OCI-LY1 (cell line): ENCODE measurements around the gene PIGR.

Source experiments
- H2AFZ ChIP-seq: fragments of 200-600 bp; sonication (generic), shearing (Covaris generic); 2 replicates; pipeline ENCODE4 v1.6.0; 2014; ENCODE audit warnings: antibody characterized with exemption, mild to moderate bottlenecking, low read length
- H3F3A ChIP-seq: fragments of 200-600 bp; sonication (generic), shearing (Covaris generic); 2 replicates; pipeline ENCODE4 v1.6.0; 2014; ENCODE audit warnings: mild to moderate bottlenecking, antibody characterized with exemption, low read length, moderate library complexity; ENCODE audit not compliant: insufficient read depth
- H3K27ac ChIP-seq: fragments of 200-600 bp; sonication (generic); 2 replicates; pipeline ENCODE4 v1.5.1; 2014; ENCODE audit warnings: low read length, mixed run types, mild to moderate bottlenecking, low read depth; ENCODE audit not compliant: poor library complexity, severe bottlenecking
- H3K27me3 ChIP-seq: fragments of 200-600 bp; sonication (generic); 2 replicates; pipeline ENCODE4 v1.6.0; 2014; ENCODE audit warnings: antibody characterized with exemption, mild to moderate bottlenecking, low read length, moderate library complexity; ENCODE audit not compliant: insufficient read depth
- H3K36me3 ChIP-seq: fragments of 200-600 bp; sonication (generic); 2 replicates; pipeline ENCODE4 v1.6.1; 2014; ENCODE audit warnings: mild to moderate bottlenecking, antibody characterized with exemption, low read length, moderate library complexity, mixed read lengths; ENCODE audit not compliant: insufficient read depth
- H3K4me1 ChIP-seq: fragments of 200-600 bp; sonication (generic); 2 replicates; pipeline ENCODE4 v1.5.1; 2014; ENCODE audit warnings: mild to moderate bottlenecking, low read length, moderate library complexity; ENCODE audit not compliant: insufficient read depth, severe bottlenecking
- H3K4me2 ChIP-seq: fragments of 200-600 bp; sonication (generic), shearing (Covaris generic); 2 replicates; pipeline ENCODE4 v1.6.1; 2014; ENCODE audit warnings: low read length
- H3K4me3 ChIP-seq: fragments of 200-600 bp; sonication (generic); 2 replicates; pipeline ENCODE4 v1.5.1; 2014; ENCODE audit warnings: low read length, low read depth, mild to moderate bottlenecking, mixed read lengths; ENCODE audit not compliant: poor library complexity, severe bottlenecking
- H3K79me2 ChIP-seq: fragments of 200-600 bp; shearing (Covaris generic); 2 replicates; pipeline ENCODE4 v1.6.1; 2016; ENCODE audit warnings: mixed run types, low read length, mixed read lengths; ENCODE audit not compliant: insufficient read depth
- H3K9ac ChIP-seq: fragments of 200-600 bp; sonication (generic), shearing (Covaris generic); 2 replicates; pipeline ENCODE4 v1.6.1; 2014; ENCODE audit warnings: mild to moderate bottlenecking, low read length, mixed read lengths
- H3K9me2 ChIP-seq: fragments of 200-600 bp; sonication (generic), shearing (Covaris generic); 2 replicates; pipeline ENCODE4 v1.6.1; 2014; ENCODE audit warnings: low read depth, mild to moderate bottlenecking, low read length, mixed read lengths
- H3K9me3 ChIP-seq: fragments of 200-600 bp; shearing (Covaris generic); 2 replicates; pipeline ENCODE4 v1.6.1; 2014; ENCODE audit warnings: low read length, mixed read lengths
- H4K20me1 ChIP-seq: fragments of 200-600 bp; sonication (generic), shearing (Covaris generic); 2 replicates; pipeline ENCODE4 v1.6.0; 2016; ENCODE audit warnings: mild to moderate bottlenecking, low read length; ENCODE audit not compliant: insufficient read depth
- EZH2 ChIP-seq: fragments of 200-600 bp; sonication (generic), shearing (Covaris generic); IDR thresholded peaks from 2 replicates; pipeline ENCODE4 v1.8.0; 2017; ENCODE audit warnings: borderline replicate concordance, mixed run types, mild to moderate bottlenecking, antibody characterized with exemption, low read length, moderate library complexity, mixed read lengths
- TF ChIP-seq, protein P1 (sequence below): fragments of 200-600 bp; sonication (generic), shearing (Covaris generic); IDR thresholded peaks from 2 replicates; pipeline ENCODE4 v1.5.1; 2017; ENCODE audit warnings: mild to moderate bottlenecking, antibody characterized with exemption, low read length, moderate library complexity, mixed read lengths

Gene PIGR

GRCh38 chr1:206895325-206895724, 50.9 kb downstream of the PIGR start:
- H3K4me2 ChIP-seq: no peak overlapping the region
- no peaks in the 10 kb centered on the region for H4K20me1 ChIP-seq
- no peaks in the 10 kb centered on the region for H3K9me3 ChIP-seq
- no peak overlapping the region for H2AFZ ChIP-seq
- peaks cover 6% of the 10 kb centered on the region; the same call in 1 of the 2 replicates for H3K27me3 ChIP-seq
- no peaks in the 10 kb centered on the region for H3K4me1 ChIP-seq
- no peak overlapping the region for H3K27ac ChIP-seq
- no peaks in the 10 kb centered on the region for H3F3A ChIP-seq
- no peaks in the 10 kb centered on the region for H3K36me3 ChIP-seq
- H3K9ac ChIP-seq: no peak overlapping the region
- TF ChIP-seq EZH2: no peak
- TF ChIP-seq, protein P1, sequence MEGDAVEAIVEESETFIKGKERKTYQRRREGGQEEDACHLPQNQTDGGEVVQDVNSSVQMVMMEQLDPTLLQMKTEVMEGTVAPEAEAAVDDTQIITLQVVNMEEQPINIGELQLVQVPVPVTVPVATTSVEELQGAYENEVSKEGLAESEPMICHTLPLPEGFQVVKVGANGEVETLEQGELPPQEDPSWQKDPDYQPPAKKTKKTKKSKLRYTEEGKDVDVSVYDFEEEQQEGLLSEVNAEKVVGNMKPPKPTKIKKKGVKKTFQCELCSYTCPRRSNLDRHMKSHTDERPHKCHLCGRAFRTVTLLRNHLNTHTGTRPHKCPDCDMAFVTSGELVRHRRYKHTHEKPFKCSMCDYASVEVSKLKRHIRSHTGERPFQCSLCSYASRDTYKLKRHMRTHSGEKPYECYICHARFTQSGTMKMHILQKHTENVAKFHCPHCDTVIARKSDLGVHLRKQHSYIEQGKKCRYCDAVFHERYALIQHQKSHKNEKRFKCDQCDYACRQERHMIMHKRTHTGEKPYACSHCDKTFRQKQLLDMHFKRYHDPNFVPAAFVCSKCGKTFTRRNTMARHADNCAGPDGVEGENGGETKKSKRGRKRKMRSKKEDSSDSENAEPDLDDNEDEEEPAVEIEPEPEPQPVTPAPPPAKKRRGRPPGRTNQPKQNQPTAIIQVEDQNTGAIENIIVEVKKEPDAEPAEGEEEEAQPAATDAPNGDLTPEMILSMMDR: no peak
- no peaks in the 10 kb centered on the region for H3K9me2 ChIP-seq
- no peak overlapping the region for H3K4me3 ChIP-seq
- H3K79me2 ChIP-seq: no peaks in the 10 kb centered on the region

DNA sequence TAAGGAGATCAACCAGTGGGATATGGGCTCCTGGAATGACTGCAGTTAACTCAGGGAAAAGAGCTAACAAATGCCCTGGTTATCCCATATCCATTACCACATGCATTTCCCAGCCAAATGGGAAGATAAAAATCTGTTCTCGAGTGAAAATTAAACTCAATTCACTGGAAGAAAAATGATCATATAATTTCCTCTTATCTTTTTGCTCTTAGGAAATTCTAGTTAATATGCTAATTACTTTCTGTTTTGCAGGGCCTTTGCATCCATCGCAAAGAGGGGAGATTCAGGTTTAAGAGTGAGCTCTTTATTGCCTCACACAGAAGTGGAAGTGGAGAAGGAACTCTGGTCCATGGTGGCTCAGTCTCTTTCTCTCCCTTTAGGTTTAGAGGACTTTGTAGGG, 52.9 kb downstream of the PIGR start:
- no peak overlapping the region for H3K4me2 ChIP-seq
- no peak overlapping the region for H2AFZ ChIP-seq
- H3K27ac ChIP-seq: no peak overlapping the region

DNA sequence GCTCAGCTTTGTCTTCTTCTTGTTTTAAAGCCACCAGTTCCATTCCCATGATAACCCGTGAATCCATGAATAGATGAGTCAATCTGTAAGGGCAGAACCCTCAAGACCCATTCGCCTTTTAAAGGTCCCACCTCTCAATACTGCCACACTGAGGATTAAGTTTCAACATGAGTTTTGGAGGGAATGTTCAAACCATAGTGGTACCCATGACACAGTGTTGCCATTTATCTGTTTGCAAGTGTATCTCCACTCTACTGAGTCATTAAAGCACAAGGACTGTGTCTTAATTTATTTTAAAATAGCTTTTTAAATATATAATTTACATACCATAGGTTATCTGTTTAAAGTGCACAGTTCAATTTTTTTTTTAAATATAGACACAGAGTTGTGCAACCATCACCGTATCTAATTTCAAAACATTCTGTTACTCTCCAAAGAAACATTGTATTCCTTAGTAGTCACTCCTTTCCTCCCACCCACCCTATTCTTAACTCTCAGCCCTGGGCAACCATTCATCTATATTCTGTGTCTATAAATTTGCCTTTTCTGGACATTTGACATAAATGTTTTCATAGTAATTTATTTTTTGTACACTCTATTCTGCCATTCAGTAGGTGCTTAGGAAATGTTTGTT, 53.8 kb downstream of the PIGR start:
- TF ChIP-seq, protein P1: no peak
- no peak for TF ChIP-seq EZH2
- Histone ChIP-seq H4K20me1 (no peaks in the 10 kb centered on the region), H3K36me3 (no peaks in the 10 kb centered on the region), H3K9me3 (no peaks in the 10 kb centered on the region), H3K79me2 (no peaks in the 10 kb centered on the region), H2AFZ (no peak overlapping the region), H3K9me2 (no peaks in the 10 kb centered on the region), H3F3A (no peaks in the 10 kb centered on the region), H3K4me3 (no peak overlapping the region), H3K27me3 (peaks cover 9% of the 10 kb centered on the region; the same call in 1 of the 2 replicates), H3K27ac (no peak overlapping the region), H3K4me2 (no peak overlapping the region), H3K4me1 (no peaks in the 10 kb centered on the region), H3K9ac (no peak overlapping the region)

More for the DNA sequence above, 52.9 kb downstream of the PIGR start:
- TF ChIP-seq, protein P1: no peak
- no peak for TF ChIP-seq EZH2
- peaks cover 9% of the 10 kb centered on the region; the same call in 1 of the 2 replicates for H3K27me3 ChIP-seq
- no peaks in the 10 kb centered on the region for H3K36me3 ChIP-seq
- no peaks in the 10 kb centered on the region for H4K20me1 ChIP-seq
- no peak overlapping the region for H3K4me3 ChIP-seq
- H3K4me1 ChIP-seq: no peaks in the 10 kb centered on the region
- no peaks in the 10 kb centered on the region for H3K79me2 ChIP-seq
- no peaks in the 10 kb centered on the region for H3F3A ChIP-seq
- no peak overlapping the region for H3K9ac ChIP-seq
- no peaks in the 10 kb centered on the region for H3K9me3 ChIP-seq
- no peaks in the 10 kb centered on the region for H3K9me2 ChIP-seq
